Adrenal gland (tissue), 12 donors: ENCODE measurements around the gene RASEF. TPM values are rescaled to one million over a fixed set of nuclear protein-coding genes. Genes with fewer than 3 reads are reported as not detected.

Source experiments
- DNase-seq, 7 donors: peaks; one replicate each; pipeline ENCODE4 v3.0.0-alpha.2; 2019 to 2020
- H3K27ac ChIP-seq, 5 donors: fragments of 200-600 bp; sonication (generic) in 4 of 5; 1 replicate in 3 of 5; 2 replicates in 2 of 5; pipeline versions ENCODE4 v1.5.1 to v1.8.0; 2016 to 2020; ENCODE audit warnings: mild to moderate bottlenecking in 1 of 5
- H3K27me3 ChIP-seq: fragments of 200-600 bp; 2 replicates; pipeline ENCODE4 v1.8.0; 2021
- H3K36me3 ChIP-seq, 2 donors: fragments of 200-600 bp; replicated peaks in 1 of 2; 1 replicate in 1 of 2; 2 replicates in 1 of 2; pipeline versions ENCODE4 v1.5.1 to v1.8.0; 2018 to 2022
- H3K4me1 ChIP-seq, 2 donors: fragments of 200-600 bp; replicated peaks in 1 of 2; 1 replicate in 1 of 2; 2 replicates in 1 of 2; pipeline versions ENCODE4 v1.5.1 to v1.8.0; 2018 to 2021
- H3K4me3 ChIP-seq, 4 donors: fragments of 200-600 bp; sonication (generic) in 3 of 4; one replicate each; pipeline ENCODE4 v1.5.1; 2016 to 2018
- H3K9me3 ChIP-seq, 3 donors: fragments of 200-600 bp; sonication (generic) in 1 of 3; replicated peaks in 1 of 3; 1 replicate in 2 of 3; 2 replicates in 1 of 3; pipeline versions ENCODE4 v1.5.1 to v1.8.0; 2016 to 2021
- POLR2A ChIP-seq, 2 donors: fragments of 450-650 bp; IDR thresholded peaks; one replicate each; pipeline ENCODE4 v1.6.1; 2017; ENCODE audit warnings: antibody characterized with exemption in 2 of 2, mild to moderate bottlenecking in 2 of 2, moderate library complexity in 1 of 2
- WGBS, 4 donors: extraction: QIAGEN DNeasy Blood & Tissue Kit in 2 of 4; methylation state at CpG; one replicate each; pipeline versions ENCODE4 v1.1.5 to v1.1.7; 2013 to 2017; 5-methylcytosine and 5-hydroxymethylcytosine counted together
- intact Hi-C, 2 donors: fragments of 100-400 bp; cut with DNase I; formaldehyde crosslinking; loops; one replicate each; pipeline versions ENCODE4 v1.14.1 to v1.15.0; 2022 to 2023
- polyA plus RNA-seq, 3 donors: library from polyadenylated mRNA; stranded (reverse); fragments of 200-250 nt in 2 of 3; fragments of 350-450 nt in 1 of 3; fragmentation: Illumina TruSeq in 1 of 3; extraction: RNeasy Lipid Tissue Mini Kit (QIAGEN cat#74804) in 1 of 3; gene quantifications; one replicate each; pipeline ENCODE4 v1.2.3, GENCODE V29; 2013 to 2014
- total RNA-seq, 9 donors: library from RNA; depleted of rRNA in 4 of 9; stranded (reverse); fragments of >200 nt in 4 of 9; fragments of 120-200 nt in 1 of 9; fragmentation: NEBNext Ultra II Directional in 1 of 9; extraction: Animal tissue kit (Norgen Biotek cat#: 25700) in 1 of 9; gene quantifications; one replicate each; pipeline versions ENCODE4 v1.1.0 to v1.2.4, GENCODE V29; 2013 to 2023
- TF ChIP-seq, protein P1 (sequence below), 6 experiments: fragments of 450-650 bp in 4 of 6; fragments of 200-600 bp in 2 of 6; sonication (generic) in 1 of 6; IDR thresholded peaks; 1 replicate in 5 of 6; 2 replicates in 1 of 6; pipeline versions ENCODE4 v1.5.1 to v1.8.0; 2016 to 2021; ENCODE audit warnings: antibody characterized with exemption in 6 of 6, mild to moderate bottlenecking in 2 of 6, moderate library complexity in 1 of 6
- donor health status: healthy with polysubstance abuse.
- donor health status: Bipolar disorder and iron deficiency.
- donor health status: DM: yes; HTN: yes; CAD: no.
- donor health status: DM: no; HTN: no; CAD: no.
- donor health status: DM: no; HTN: no; CAD: no.
- donor health status: DM: yes; HTN: yes; CAD: no.

Gene RASEF
- total and polyA plus RNA-seq, 12 donors = 0.06 to 1.1 (median 0.29) TPM

DNA sequence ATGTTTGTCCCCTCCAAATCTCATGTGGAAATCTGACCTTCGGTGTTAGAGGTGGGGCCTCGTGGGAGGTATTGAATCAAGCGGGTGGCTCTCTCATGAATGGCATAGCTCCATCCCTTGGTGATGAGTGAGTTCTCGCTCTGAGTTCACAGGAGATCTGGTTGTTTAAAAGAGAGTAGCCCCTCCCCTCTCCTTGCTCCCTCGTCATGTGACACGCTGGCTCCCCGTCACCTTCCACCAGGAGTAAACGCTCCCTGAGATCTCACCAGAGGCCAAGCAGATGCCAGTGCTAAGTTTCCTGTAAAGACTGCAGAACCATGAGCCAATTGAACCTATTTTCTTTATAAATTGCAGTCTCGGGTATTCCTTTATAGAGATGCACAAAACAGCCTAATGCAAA is 74.5 kb downstream of the RASEF start:
- intact Hi-C loops = no loop called here
- DNase-seq = no peak
- Histone ChIP-seq H3K4me1 (no peaks in the 10 kb centered on the region), H3K36me3 (no peaks in the 10 kb centered on the region), H3K27me3 (no peaks in the 10 kb centered on the region), H3K27ac (no peak overlapping the region), H3K4me3 (no peak overlapping the region), H3K9me3 (no peaks in the 10 kb centered on the region)
- TF ChIP-seq, protein P1, sequence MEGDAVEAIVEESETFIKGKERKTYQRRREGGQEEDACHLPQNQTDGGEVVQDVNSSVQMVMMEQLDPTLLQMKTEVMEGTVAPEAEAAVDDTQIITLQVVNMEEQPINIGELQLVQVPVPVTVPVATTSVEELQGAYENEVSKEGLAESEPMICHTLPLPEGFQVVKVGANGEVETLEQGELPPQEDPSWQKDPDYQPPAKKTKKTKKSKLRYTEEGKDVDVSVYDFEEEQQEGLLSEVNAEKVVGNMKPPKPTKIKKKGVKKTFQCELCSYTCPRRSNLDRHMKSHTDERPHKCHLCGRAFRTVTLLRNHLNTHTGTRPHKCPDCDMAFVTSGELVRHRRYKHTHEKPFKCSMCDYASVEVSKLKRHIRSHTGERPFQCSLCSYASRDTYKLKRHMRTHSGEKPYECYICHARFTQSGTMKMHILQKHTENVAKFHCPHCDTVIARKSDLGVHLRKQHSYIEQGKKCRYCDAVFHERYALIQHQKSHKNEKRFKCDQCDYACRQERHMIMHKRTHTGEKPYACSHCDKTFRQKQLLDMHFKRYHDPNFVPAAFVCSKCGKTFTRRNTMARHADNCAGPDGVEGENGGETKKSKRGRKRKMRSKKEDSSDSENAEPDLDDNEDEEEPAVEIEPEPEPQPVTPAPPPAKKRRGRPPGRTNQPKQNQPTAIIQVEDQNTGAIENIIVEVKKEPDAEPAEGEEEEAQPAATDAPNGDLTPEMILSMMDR (IDR thresholded peaks at IDR 0.05) = no peak
- TF ChIP-seq POLR2A (IDR thresholded peaks at IDR 0.05) = no peak
- 74 to 86% (median 81%) methylated on average over 9 of the region's 9 CpGs for WGBS, 4 donors

DNA sequence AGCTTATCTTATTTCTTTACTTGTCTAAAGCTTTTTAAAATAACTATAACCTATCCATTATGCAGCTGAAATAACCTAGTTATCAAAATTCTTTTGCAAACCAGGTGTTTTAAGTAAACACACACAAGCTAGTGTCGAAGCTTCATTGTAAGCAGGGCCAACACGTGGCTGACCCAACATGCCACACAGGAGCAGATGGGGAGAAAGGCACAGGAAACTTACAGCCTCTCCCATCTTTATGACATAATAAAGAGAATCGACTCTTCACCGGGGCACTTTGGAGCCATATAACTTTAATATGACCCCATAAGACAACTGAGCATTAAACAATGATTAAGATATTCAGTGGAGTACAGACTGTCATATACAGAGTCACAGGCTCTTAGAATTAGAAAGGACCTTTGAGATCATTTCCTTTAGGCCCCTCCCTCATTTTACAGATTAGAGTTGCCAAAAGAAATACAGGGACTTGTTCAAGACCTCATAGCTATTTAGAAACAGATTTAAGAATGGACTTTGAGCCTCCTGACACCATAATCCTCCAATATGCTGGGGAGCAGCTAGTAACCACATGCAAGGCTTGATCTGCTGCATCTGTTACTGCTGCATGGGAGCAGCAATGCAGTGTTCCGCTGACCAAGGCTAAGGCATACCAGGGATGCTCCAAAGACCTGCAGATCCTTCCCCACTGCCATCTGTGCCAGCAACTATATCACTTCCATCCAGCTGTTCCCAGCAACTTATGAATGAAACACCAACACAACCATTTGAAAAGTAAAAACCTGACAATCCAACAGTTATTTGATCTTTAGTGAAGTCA is 75.4 kb downstream of the RASEF start:
- no peak overlapping the region for H3K27ac ChIP-seq
- TF ChIP-seq, protein P1 (IDR thresholded peaks at IDR 0.05) = no peak
- no peak for TF ChIP-seq POLR2A (IDR thresholded peaks at IDR 0.05)
- no peaks in the 10 kb centered on the region for H3K4me1 ChIP-seq
- intact Hi-C loops = no loop called here
- H3K9me3 ChIP-seq = no peaks in the 10 kb centered on the region
- 80 to 88% (median 81%) methylated on average over 4 to 5 of the region's 5 CpGs for WGBS, 4 donors
- H3K27me3 ChIP-seq = no peaks in the 10 kb centered on the region
- no peak overlapping the region for H3K4me3 ChIP-seq
- H3K36me3 ChIP-seq = no peaks in the 10 kb centered on the region
- DNase-seq = no peak

DNA sequence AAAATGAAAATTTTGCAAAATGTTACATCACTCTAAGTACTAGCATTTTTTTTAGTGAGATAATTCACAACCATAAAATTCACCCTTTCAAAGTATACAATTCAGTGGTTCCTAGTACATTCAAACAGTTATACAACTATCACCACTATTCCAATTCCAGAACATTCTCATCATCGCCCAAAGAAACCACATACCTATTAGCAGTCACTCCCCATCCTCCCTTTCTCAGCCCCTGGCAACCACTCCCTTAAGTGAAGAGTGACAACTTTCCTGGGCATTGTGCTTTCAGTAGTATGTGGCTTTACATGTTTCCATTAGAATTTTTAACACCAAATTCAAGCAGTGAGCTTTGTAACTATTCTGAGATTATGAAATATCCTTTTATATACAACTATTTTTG is 81.4 kb downstream of the RASEF start:
- no peak for DNase-seq
- no peaks in the 10 kb centered on the region for H3K27me3 ChIP-seq
- intact Hi-C loops = no loop called here
- H3K27ac ChIP-seq = no peak overlapping the region
- 79 to 100% (median 92%) methylated on average over 1 of the region's 1 CpG for WGBS, 4 donors
- H3K9me3 ChIP-seq = no peaks in the 10 kb centered on the region
- H3K36me3 ChIP-seq = no peaks in the 10 kb centered on the region
- H3K4me1 ChIP-seq = no peaks in the 10 kb centered on the region
- TF ChIP-seq, protein P1 (IDR thresholded peaks at IDR 0.05) = no peak
- TF ChIP-seq POLR2A (IDR thresholded peaks at IDR 0.05) = no peak
- H3K4me3 ChIP-seq = no peak overlapping the region

DNA sequence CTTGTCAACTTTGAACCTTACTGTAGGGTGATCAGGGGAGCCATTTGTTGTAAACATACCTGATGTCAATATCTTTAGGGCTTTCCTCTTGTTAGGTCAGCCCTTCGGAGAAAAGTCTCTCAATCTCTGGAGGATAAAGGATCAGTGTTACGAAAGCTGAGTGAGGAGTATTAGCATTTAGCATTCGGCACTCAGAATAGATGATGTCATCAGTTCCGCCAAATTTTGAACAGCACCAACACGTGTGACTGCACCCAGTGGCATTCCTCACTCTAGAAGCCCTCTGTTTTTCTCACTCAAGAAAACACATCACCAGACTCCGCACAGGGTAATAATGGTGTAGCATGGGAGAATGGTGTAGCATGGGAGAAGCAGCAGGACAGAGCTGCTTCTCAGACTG is 87.8 kb downstream of the RASEF start:
- no peaks in the 10 kb centered on the region for H3K9me3 ChIP-seq
- WGBS, 4 donors = 78 to 83% (median 80%) methylated on average over 6 of the region's 6 CpGs
- H3K27ac ChIP-seq = no peak overlapping the region
- TF ChIP-seq, protein P1 (IDR thresholded peaks at IDR 0.05) = no peak
- no peak for TF ChIP-seq POLR2A (IDR thresholded peaks at IDR 0.05)
- no peaks in the 10 kb centered on the region for H3K36me3 ChIP-seq
- intact Hi-C loops = no loop called here
- no peaks in the 10 kb centered on the region for H3K4me1 ChIP-seq
- no peak overlapping the region for H3K4me3 ChIP-seq
- no peaks in the 10 kb centered on the region for H3K27me3 ChIP-seq
- no peak for DNase-seq
